Gastrocnemius medialis (tissue), 4 donors: ENCODE data around the gene NLRC5.

Experiments
- CTCF ChIP-seq, 5 experiments: fragments of 450-650 bp in 3 of 5; fragments of 200-600 bp in 2 of 5; sonication (generic) in 2 of 5; IDR thresholded peaks in 4 of 5; conservative IDR thresholded peaks in 1 of 5; 1 replicate in 4 of 5; 2 replicates in 1 of 5; pipeline ENCODE4 v1.5.1; 2016 to 2019; ENCODE audit warnings: antibody characterized with exemption in 5 of 5, mild to moderate bottlenecking in 3 of 5, moderate library complexity in 3 of 5
- POLR2A ChIP-seq, 2 donors: fragments of 450-650 bp; IDR thresholded peaks; one replicate each; pipeline ENCODE4 v1.6.1; 2017; ENCODE audit warnings: antibody characterized with exemption in 2 of 2, mild to moderate bottlenecking in 2 of 2, moderate library complexity in 2 of 2

- TF ChIP-seq CTCF (IDR thresholded peaks at IDR 0.05 in 4 of 5, conservative IDR thresholded peaks at IDR 0.05 in 1 of 5) (no peak), POLR2A (IDR thresholded peaks at IDR 0.05) (no peak)
Measured at GRCh38 chr16:57058291-57058861, 69.0 kb downstream of the NLRC5 start.
